ENCODE data around the gene BRMS1.
"Not testable (repeated sequence)": the region's sequence is repeated elsewhere in the genome, so short reads cannot be mapped to it uniquely, and the experiment has no call there.

BRMS1 gene

DNA sequence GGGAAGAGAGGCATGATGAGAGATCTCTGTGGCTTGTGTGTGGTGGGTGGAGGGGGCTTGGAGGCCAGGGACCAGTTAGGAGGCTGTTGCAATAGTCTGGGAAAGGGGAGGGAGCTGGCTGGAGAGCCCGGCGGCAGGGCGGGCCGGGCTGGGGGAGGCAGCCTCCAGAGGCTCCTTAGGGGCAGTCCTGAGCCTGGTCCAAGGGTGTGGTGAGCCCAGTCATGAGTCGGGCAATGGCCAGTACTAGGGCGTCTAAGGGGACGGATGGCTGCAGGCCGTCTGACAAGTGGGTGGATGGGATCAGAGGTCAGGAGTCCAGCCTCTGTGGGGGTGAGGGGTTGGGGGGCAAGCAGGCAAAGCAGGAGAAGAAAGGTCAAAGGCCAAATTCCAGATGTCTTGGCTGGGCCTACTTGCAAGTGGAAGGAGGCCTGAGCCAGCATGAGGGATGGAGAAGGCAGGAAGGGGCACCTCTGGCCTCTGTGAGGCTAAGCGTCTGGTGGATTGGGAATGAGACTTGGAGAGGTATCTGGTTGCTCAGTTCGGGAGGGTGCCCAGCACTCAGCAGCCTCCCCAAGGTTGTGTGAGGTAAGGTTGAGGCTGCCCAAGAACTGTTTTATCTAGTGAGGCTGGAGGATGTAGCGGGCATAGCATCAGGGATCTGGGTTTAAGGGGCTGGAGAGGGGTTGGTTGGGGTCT is 22.0 kb downstream of the BRMS1 start:
- no peak for DNase-seq

DNA sequence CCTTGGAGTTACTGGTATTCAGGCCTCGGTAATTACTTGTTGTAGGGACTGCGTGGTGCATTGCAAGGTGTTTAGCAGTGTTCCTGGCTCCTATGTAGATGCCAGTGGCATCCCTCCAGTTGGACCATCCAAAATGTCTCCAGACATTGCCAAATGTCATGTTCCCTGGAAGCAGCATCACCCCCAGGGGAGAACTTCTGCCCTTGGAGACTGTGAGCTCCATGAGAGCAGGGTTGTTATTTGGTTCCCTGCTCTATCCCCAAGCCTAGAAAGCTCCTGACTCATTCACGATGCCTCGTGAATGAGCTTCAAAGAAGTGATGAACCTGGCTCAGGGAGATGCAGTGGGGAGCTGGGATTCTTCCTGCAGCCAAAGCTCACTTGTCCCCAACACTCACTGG is 23.3 kb downstream of the BRMS1 start:
- no peak for DNase-seq

DNA sequence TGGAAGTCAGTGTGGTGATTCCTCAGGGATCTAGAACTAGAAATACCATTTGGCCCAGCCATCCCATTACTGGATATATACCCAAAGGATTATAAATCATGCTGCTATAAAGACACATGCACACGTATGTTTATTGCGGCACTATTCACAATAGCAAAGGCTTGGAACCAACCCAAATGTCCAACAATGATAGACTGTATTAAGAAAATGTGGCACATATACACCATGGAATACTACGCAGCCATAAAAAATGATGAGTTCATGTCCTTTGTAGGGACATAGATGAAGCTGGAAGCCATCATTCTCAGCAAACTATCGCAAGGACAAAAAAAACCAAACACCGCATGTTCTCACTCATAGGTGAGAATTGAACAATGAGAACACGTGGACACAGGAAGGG is 24.2 kb downstream of the BRMS1 start:
- DNase-seq: not testable (repeated sequence)

DNA sequence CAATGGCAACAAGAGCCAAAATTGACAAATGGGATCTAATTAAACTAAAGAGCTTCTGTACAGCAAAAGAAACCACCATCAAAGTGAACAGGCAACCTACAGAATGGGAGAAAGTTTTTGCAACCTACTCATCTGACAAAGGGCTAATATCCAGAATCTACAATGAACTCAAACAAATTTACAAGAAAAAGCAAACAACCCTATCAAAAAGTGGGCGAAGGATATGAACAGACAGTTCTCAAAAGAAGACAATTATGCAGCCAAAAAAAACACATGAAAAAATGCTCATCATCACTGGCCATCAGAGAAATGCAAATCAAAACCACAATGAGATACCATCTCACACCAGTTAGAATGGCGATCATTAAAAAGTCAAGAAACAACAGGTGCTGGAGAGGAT is 24.6 kb downstream of the BRMS1 start:
- not testable (repeated sequence) for DNase-seq

- DNase-seq: no peak
These were observed 26.3 kb downstream of the BRMS1 start for GRCh38 chr11:66318600-66318970.

DNA sequence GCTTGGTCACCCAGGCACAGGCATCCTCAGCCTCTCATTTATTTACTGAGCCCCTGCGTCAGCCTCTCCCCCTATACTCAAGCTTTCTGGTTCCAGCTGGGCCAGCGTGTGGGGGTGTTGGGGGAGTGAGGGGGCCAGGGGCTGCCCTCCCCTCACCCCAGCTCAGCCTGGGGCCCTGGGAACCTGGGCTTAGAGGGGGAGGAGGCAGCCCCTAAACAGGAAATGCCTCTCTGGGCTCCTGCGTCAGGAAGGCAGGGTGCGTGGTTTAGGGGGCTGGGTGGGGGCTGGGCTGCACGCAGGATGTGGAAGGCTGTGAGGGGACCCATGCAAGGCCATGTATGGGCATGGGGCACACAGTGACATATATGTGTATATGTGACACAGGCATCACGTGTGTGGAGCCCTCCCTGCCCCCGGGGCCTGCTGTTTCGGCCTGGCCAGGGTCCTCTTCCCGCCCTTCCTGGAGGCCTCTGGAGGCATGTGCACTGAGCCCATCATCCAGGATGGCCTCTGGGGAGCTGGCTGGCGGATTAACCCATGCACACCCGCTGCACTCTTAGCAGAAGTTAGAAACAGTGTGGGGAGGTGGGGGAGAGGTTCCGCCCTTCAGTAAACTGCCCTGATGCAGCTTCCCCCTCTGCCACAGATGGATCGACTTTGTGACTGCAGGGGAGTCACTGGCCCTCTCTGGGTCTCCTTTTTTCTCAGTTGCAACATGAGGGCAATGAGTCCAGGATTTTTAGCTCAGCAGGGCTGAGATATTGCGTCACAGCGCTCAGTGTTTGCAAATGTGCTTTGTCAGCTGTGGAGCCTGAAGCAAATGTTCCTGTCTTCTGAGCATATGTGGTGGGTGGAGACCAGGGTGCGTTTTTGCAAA is 26.9 kb downstream of the BRMS1 start:
- peak; percentile 88 for DNase-seq

- DNase-seq: peak; percentile 89
These were observed 27.6 kb downstream of the BRMS1 start for GRCh38 chr11:66317322-66317722.

DNA sequence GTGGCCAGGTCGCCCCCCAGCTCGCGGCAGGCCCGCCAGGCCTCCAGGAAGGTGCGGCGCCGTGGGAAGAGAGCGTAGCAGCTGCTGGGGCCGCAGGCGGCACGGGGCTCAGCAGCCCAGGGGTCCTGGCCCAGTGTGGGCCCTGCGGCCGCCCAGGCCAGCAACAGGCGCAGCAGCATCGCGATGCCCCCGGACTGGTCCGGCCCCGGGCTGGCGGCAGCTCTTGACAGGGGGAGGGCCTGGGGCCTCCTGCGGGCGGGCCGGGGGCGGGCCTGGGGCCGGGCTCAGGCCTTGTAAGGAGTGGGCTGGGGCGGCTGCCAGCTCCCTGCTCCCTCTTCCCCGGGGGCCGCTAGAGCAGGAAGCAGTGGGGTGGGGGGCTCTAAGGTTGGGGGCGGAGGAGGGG is 28.1 kb downstream of the BRMS1 start, which contains the start of gene CD248:
TSS of gene CD248 (minus strand) at position 196 of the 403 bp plus-strand sequence. CDS start at position 179, 17 bp downstream.
- peak; percentile 96 for DNase-seq

DNA sequence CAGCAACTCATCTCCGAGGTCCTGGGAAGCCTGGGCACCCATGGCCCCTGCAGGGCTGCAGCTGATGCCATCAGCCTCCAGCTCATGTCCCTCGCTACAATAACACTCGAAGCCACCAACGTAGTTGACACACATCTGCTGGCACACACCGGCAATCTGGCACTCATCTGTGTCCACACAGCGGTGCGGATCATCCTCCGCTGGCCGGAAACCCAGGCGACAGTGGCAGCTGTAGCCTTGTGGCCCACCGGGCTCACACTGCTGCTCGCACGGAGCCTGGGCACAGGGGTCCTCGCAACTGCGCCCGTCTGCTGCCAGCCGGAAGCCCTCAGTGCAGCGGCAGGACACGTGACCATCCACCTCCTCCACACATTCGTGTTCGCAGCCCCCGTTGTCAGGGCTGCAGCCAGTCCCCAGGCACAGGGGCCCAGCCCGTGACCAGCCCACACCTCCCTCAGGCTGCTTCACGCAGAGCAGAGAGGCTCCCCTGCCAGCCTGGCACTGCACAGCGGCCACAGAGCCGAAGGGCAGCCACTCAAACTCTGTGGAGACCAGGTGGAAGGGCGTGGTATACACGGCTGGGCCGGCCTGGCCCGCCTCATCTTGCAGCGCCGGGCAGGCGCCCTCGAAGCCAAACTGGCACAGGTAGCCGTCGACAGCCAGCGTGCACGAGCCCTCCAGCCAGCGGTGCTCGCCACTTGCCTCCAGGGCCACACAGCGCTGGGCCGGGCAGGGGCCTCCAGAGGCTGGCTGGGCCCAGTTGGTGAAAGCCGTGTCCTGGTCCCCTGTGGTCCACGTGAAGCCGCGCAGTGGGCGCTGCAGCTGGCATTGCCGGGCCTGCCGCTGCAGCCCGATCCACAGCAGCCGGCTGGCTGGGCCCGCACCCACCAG is 28.7 kb downstream of the BRMS1 start:
- no peak for DNase-seq

DNA sequence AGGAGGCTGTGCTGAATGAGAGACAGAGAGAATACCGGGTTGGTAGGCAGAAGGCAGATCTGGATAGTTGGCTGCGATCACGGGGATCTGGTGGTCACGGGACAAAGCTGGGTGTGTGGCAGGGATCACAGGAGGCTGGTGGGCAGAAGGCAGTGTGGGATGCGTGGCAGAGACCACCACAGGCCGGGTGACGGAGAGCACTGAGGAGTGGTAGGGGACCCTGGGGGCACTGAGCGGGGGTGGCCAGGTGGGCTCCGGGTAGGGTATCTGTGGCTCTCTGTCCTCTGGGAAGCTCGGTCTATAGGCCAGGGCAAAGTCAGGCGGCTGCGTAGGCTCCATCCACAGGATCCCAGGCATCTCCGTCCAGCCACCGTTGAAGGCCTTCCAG is 29.4 kb downstream of the BRMS1 start:
- DNase-seq: no peak

- no peak for DNase-seq
These were observed 30.1 kb downstream of the BRMS1 start for GRCh38 chr11:66314561-66315497.

DNA sequence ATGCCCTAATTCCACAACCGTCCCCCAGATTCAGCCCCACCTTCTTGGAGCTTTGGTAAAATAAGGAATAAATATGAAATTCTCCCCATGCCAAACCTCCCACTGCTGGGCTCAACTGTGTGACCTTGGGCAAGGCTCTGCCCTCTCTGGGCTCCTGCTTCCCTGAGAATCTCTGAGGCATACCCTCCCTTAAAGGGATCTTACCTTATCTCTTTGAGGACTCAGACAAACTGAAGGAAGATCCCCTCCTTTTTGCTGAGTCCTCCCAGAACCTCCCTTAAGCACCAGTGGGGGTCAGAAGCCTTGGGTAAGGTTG is 30.8 kb downstream of the BRMS1 start:
- no peak for DNase-seq

GRCh38 chr11:66313321-66314185 is 31.4 kb downstream of the BRMS1 start:
- DNase-seq: no peak

DNA sequence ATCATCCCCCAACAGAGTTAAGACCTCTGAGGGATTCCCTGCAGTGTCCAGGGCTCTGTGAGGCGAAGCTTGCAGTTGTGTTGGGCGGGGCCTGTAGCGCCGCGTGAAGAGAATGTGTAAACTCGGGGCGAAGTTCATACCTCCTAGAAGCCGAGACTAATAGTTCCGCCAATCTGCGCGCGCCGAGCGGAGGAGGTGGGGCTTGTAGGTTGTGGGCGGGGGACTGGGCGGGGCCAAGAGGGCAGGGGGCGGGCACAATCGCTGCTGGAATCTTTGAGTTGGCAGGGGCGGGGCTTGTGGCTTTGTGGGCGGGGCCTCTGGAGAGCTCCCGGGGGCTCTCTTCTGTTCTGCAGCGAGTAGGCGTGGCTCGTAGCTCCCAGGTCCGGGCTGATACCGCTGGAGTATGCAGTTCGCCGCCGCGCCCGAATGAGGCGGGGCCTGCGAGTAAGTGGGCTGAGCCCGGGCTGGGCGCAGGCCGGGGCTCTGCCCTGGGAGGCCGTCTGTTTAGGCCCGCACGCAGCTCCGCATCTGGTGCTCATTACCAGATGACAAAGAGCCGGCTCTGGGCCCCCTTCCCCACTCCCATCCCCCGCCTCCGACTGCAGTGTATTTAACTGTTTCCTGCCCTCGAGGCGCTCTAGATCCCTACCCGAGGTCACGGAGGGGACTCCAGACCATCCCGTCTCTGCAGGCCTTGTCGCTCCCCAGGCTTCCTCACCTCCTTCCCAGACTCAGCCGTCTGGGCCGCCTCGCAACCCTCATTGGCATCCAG is 32.2 kb downstream of the BRMS1 start:
- peak; percentile 100 for DNase-seq

DNA sequence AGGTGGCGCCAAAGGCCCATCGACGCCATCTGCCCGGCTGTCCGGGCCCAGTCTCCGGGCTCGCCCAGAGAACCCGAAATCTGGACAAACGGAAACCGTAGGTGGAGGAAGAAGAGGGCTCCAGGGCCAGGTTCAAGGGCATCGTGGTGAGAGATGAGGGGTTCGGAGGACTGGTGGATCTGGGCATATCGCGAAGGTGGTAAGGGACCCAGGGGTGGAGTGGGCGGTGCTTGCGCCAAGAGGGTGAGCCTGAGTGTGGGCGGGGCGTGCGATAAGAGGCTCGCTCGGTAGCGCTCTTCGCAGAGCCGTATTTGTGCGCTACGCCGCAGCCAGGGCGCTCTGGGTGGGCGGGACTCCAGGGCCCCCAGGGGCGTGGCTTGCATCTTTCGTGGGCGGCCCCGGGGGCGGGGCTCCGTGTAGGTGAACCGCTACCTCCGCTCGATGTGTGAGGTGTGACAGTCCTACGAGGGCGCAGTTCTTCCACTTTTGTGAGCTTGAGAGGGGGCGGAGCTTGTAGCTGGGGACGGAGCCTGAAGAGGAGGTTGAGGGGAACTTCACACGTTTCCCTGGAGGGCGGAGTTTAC is 32.8 kb downstream of the BRMS1 start:
- DNase-seq: peak; percentile 90

DNA sequence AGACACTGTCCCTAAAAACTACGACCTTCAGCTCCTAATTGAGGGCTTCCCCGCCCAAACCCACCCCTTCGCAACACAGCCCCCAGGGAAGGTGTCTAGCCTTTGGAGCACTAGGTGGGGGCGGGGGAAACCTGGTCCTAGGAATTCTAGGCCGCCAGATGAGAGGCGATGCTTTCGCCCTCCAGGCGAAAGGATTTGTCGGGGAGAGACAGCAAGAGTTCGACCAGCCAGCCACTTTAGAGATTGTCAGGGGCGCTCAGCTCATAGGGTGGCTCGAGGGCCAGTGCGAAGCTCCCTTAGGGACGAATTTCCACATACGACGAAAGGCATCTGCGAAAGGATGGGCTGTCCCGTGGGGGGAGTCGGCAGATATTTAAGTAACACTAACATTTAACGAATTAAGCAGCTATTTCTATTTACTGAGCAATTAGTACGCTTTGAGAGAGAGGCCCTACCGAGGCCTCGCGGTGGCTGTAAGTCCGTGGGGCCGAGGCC is 33.4 kb downstream of the BRMS1 start:
- no peak for DNase-seq

GRCh38 chr11:66310803-66311440 is 34.0 kb downstream of the BRMS1 start:
- DNase-seq: not testable (repeated sequence)

- DNase-seq: no peak
These were observed 34.6 kb downstream of the BRMS1 start for GRCh38 chr11:66310324-66310723.

DNA sequence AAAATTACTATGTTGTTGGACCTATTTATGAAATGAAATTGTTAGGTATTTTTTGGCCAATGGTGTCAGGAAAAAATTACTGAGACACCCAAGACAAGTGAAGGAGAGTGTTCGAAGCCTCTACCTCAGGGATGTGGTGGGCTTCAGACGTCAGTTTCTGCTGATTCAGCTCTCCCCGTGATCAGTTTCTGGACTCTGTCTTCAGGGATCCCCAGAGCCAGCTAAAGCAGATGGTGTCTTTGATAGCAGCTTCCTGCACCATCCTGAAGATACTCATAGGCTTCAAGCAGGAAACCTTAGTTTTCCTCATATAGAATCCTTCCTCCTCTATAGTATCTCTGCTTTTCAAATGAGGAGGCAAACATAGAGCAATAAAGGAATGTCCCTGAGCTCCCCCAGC is 35.4 kb downstream of the BRMS1 start:
- DNase-seq: no peak
